Panc1 (cell line): ENCODE data around the gene TWIST2. TPM values are rescaled to one million over a fixed set of nuclear protein-coding genes. Genes with fewer than 3 reads are reported as not detected.

Source experiments
- ATAC-seq: fragments of 200-7000 bp; cut with Tn5 transposase; 2 replicates; pipeline ENCODE4 v1.9.1; 2020; ENCODE audit warnings: mild to moderate bottlenecking, moderate library complexity
- BruUV-seq: library from RNA; stranded (reverse); fragments of 400-500 nt; replicated peaks from 2 replicates; lab custom pipeline; 2021; lab: Mats Ljungman, UMichigan
- CTCF ChIA-PET: fragments of 300-600 bp; sonication (Branson Sonifier 250); formaldehyde crosslinking; loops from one replicate; lab custom pipeline; 2022; ENCODE audit warnings: antibody characterized with exemption; lab: Charles Lee
- POLR2A ChIA-PET: fragments of 300-600 bp; sonication (Branson Sonifier 250); formaldehyde crosslinking; loops from one replicate; lab custom pipeline; 2022; ENCODE audit warnings: antibody characterized with exemption; lab: Charles Lee
- DNase-seq: peaks from one replicate; pipeline ENCODE4 v3.0.0-alpha.2; 2010; ENCODE audit warnings: low read depth, low spot score
- H3K27ac ChIP-seq: 2 replicates; pipeline ENCODE4 v1.5.1; 2011; ENCODE audit warnings: mild to moderate bottlenecking, low read length, inconsistent platforms
- H3K27me3 ChIP-seq: fragments of 200-500 bp; sonication (Bioruptor generic); 2 replicates; pipeline ENCODE4 v1.6.0; 2014; ENCODE audit warnings: low read length, inconsistent platforms; ENCODE audit not compliant: control insufficient read depth, insufficient read depth
- H3K36me3 ChIP-seq: fragments of 200-500 bp; sonication (Bioruptor generic); 2 replicates; pipeline ENCODE4 v1.5.1; 2014; ENCODE audit warnings: inconsistent platforms, mild to moderate bottlenecking, low read length, moderate library complexity; ENCODE audit not compliant: control insufficient read depth, insufficient read depth
- H3K4me1 ChIP-seq: 2 replicates; pipeline ENCODE4 v1.5.1; 2011; ENCODE audit warnings: inconsistent platforms, mild to moderate bottlenecking, low read length, moderate library complexity; ENCODE audit not compliant: control insufficient read depth, insufficient read depth
- H3K4me3 ChIP-seq, 2 experiments: 2 replicates each; pipeline ENCODE4 v1.5.1; 2011 to 2012; ENCODE audit warnings: low read depth in 2 of 2, low read length in 2 of 2, mild to moderate bottlenecking in 2 of 2, inconsistent platforms in 1 of 2, moderate library complexity in 1 of 2
- H3K9me3 ChIP-seq: fragments of 200-500 bp; sonication (Bioruptor generic); 2 replicates; pipeline ENCODE4 v1.5.1; 2014; ENCODE audit warnings: low read depth, mild to moderate bottlenecking, inconsistent platforms, low read length, moderate library complexity; ENCODE audit not compliant: control insufficient read depth, insufficient read depth
- CTCF ChIP-seq: fragments of 450-650 bp; IDR thresholded peaks from 2 replicates; pipeline ENCODE4 v1.5.1; 2017; ENCODE audit warnings: mild to moderate bottlenecking
- POLR2AphosphoS5 ChIP-seq: IDR thresholded peaks from 2 replicates; pipeline ENCODE4 v1.6.1; 2012; ENCODE audit warnings: mild to moderate bottlenecking, low read depth, low read length, moderate library complexity
- SIN3A ChIP-seq: IDR thresholded peaks from 2 replicates; pipeline ENCODE4 v1.6.1; 2012; ENCODE audit warnings: low read depth, mild to moderate bottlenecking, low read length, moderate library complexity, borderline replicate concordance; ENCODE audit not compliant: insufficient read depth
- TCF7L2 ChIP-seq: IDR thresholded peaks from 2 replicates; pipeline ENCODE4 v1.6.1; 2011; ENCODE audit warnings: mild to moderate bottlenecking, low read depth, low read length, inconsistent platforms
- in situ Hi-C: cut with HindIII; loops from 2 replicates; pipeline ENCODE4 v1.10.0; 2016; ENCODE audit warnings: low sequenced_read_pairs, low pct_unique_long_range_greater_than_20kb
- intact Hi-C: fragments of 100-400 bp; cut with micrococcal nuclease; formaldehyde crosslinking; loops from one replicate; pipeline ENCODE4 v1.10.0; 2022; ENCODE audit not compliant: unreplicated experiment
- total RNA-seq: library from RNA; stranded (reverse); gene quantifications from one replicate; pipeline ENCODE4 v1.2.1, GENCODE V29; 2021; ENCODE audit not compliant: unreplicated experiment
- TF ChIP-seq, protein P1 (sequence below), 2 experiments: IDR thresholded peaks; 2 replicates each; pipeline ENCODE4 v1.6.1; 2011 to 2012; ENCODE audit warnings: low read depth in 2 of 2, control low read depth in 1 of 2, low read length in 1 of 2, mild to moderate bottlenecking in 1 of 2, moderate library complexity in 1 of 2; ENCODE audit not compliant: insufficient read depth in 1 of 2

Gene TWIST2
- total RNA-seq, 1 experiment from 2014 or later: 4.2 TPM

- Histone ChIP-seq H3K27ac (no peak overlapping the region), H3K27me3 (no peaks in the 10 kb centered on the region), H3K4me1 (no peaks in the 10 kb centered on the region; the same call in 1 of the 2 replicates), H3K4me3 (no peak overlapping the region), H3K9me3 (no peaks in the 10 kb centered on the region), H3K36me3 (no peaks in the 10 kb centered on the region)
- BruUV-seq: no TSS peak
- intact Hi-C loops (no loop called here), in situ Hi-C loops (no loop called here)
- ATAC-seq (no peak), DNase-seq (no peak)
- ChIA-PET CTCF (no interaction called here), POLR2A (interaction anchor here (0.6 kb wide), 1 partner anchor 49 kb away, joined by 11 read pairs; no protein-coding TSS in a partner anchor)
- no peak for TF ChIP-seq POLR2AphosphoS5
- TF ChIP-seq CTCF: no peak
- TF ChIP-seq, protein P1, sequence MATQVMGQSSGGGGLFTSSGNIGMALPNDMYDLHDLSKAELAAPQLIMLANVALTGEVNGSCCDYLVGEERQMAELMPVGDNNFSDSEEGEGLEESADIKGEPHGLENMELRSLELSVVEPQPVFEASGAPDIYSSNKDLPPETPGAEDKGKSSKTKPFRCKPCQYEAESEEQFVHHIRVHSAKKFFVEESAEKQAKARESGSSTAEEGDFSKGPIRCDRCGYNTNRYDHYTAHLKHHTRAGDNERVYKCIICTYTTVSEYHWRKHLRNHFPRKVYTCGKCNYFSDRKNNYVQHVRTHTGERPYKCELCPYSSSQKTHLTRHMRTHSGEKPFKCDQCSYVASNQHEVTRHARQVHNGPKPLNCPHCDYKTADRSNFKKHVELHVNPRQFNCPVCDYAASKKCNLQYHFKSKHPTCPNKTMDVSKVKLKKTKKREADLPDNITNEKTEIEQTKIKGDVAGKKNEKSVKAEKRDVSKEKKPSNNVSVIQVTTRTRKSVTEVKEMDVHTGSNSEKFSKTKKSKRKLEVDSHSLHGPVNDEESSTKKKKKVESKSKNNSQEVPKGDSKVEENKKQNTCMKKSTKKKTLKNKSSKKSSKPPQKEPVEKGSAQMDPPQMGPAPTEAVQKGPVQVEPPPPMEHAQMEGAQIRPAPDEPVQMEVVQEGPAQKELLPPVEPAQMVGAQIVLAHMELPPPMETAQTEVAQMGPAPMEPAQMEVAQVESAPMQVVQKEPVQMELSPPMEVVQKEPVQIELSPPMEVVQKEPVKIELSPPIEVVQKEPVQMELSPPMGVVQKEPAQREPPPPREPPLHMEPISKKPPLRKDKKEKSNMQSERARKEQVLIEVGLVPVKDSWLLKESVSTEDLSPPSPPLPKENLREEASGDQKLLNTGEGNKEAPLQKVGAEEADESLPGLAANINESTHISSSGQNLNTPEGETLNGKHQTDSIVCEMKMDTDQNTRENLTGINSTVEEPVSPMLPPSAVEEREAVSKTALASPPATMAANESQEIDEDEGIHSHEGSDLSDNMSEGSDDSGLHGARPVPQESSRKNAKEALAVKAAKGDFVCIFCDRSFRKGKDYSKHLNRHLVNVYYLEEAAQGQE (IDR thresholded peaks at IDR 0.05; ENCODE audit: insufficient read depth in 1 of 2, low read depth in 2 of 2, low read length in 1 of 2): no peak
- TF ChIP-seq TCF7L2: no peak
- TF ChIP-seq SIN3A: no peak
Observed at GRCh38 chr2:238925281-238925680, 77.4 kb downstream of the TWIST2 start.

DNA sequence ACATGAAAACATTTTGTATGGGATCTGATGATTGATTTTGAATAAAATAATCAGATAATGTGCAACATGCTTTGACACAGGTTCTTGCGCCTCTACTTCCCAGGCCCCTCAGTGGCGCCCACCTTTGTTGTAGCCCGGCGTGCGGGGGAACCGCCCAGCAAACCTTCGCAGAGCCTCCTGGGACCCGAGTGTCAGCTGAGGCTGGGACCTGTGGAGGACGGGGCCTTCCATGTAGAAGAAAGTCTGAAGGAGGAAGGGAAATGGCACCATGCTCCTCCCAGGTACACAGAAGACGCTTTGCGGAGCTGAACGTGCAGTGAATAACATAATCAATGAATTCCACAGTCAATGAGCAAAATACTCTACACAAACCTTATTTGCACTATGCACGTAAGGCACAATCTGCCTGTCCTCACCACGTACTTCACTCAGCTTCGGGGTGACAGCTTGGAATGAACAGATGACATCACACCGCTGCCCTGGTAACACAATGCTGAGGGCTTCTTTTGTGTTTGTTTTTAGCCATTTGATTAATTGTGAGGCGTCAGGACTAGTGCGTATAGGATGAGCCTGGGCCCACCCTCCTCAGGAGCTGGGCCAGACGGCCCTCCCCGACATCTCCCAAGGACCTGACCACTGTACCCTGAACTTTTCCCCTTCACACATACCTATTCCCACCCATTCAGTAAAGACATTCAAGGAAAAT lies 78.1 kb downstream of the TWIST2 start:
- in situ Hi-C loops: no loop called here

More for the DNA sequence above, 78.1 kb downstream of the TWIST2 start:
- ATAC-seq: no peak
- Histone ChIP-seq H3K4me3 (no peak overlapping the region), H3K9me3 (no peaks in the 10 kb centered on the region), H3K4me1 (no peaks in the 10 kb centered on the region; the same call in 1 of the 2 replicates), H3K27me3 (no peaks in the 10 kb centered on the region), H3K36me3 (no peaks in the 10 kb centered on the region), H3K27ac (no peak overlapping the region)
- no peak for DNase-seq
- CTCF ChIA-PET: interaction anchor here (0.7 kb wide), 1 partner anchor 181 kb away, joined by 3 read pairs; no protein-coding TSS in a partner anchor
- TF ChIP-seq CTCF (no peak), TCF7L2 (no peak), POLR2AphosphoS5 (no peak), SIN3A (no peak)
- TF ChIP-seq, protein P1 (IDR thresholded peaks at IDR 0.05; ENCODE audit: insufficient read depth in 1 of 2, low read depth in 2 of 2, low read length in 1 of 2): no peak
- intact Hi-C loops: no loop called here
- no TSS peak for BruUV-seq
- POLR2A ChIA-PET: interaction anchor here (0.6 kb wide), 1 partner anchor 49 kb away, joined by 11 read pairs; no protein-coding TSS in a partner anchor
